GM21423 (cell line): Measurements from ENCODE around the gene ACTL9.
"Not testable (repeated sequence)": the region's sequence is repeated elsewhere in the genome, so short reads cannot be mapped to it uniquely, and the experiment has no call there.

Experiments used
- ATAC-seq: cut with Tn5 transposase; IDR thresholded peaks from one replicate; pipeline ENCODE4 v1.9.1; 2021; ENCODE audit warnings: mild to moderate bottlenecking, moderate library complexity; ENCODE audit not compliant: unreplicated experiment

Gene ACTL9, protein sequence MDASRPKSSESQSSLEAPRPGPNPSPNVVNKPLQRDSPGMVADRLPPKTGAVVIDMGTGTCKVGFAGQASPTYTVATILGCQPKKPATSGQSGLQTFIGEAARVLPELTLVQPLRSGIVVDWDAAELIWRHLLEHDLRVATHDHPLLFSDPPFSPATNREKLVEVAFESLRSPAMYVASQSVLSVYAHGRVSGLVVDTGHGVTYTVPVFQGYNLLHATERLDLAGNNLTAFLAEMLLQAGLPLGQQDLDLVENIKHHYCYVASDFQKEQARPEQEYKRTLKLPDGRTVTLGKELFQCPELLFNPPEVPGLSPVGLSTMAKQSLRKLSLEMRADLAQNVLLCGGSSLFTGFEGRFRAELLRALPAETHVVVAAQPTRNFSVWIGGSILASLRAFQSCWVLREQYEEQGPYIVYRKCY

DNA sequence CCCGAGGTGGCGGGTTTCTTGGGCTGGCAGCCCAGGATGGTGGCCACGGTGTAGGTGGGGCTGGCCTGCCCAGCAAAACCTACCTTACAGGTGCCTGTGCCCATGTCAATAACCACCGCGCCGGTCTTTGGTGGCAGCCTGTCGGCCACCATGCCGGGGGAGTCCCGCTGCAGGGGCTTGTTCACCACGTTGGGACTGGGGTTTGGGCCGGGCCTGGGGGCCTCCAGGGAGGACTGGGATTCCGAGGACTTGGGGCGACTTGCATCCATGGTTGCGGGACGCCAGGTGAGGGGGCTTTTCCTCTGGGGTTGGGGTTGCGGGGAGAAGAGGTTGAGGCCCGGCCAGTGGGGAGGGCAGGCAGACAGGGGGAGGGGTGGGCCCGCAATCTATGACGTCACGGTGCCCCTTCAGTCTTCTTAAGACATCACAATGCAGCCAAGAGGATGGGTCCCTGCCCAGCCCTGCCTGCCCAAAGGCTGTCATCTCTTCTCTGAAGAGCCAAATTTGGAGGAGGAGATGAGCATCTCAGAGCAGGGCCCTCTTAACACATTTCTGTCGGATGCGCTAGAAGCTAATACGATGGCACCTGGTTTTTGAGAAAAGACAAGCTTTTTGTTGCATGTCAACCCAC is at the start of gene ACTL9:
TSS of gene ACTL9 (minus strand) at position 363 of the 631 bp plus-strand sequence. CDS start at position 269, 94 bp downstream.
- ATAC-seq, result no peak

DNA sequence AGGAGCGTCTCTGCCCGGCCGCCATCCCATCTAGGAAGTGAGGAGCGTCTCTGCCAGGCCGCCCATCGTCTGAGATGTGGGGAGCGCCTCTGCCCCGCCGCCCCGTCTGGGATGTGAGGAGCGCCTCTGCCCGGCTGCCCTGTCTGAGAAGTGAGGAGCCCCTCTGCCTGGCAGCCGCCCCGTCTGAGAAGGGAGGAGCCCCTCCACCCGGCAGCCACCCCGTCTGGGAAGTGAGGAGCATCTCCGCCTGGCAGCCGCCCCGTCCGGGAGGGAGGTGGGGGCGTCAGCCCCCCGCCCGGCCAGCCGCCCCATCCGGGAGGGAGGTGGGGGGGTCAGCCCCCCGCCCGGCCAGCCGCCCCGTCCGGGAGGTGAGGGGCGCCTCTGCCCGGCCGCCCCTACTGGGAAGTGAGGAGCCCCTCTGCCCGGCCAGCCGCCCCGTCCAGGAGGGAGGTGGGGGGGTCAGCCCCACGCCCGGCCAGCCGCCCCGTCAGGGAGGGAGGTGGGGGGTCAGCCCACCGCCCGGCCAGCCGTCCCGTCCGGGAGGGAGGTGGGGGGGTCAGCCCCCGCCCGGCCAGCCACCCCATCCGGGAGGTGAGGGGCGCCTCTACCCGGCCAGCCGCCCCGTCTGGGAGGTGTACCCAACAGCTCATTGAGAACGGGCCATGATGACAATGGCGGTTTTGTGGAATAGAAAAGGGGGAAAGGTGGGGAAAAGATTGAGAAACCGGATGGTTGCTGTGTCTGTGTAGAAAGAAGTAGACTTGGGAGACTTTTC is 40.9 kb upstream of the ACTL9 start:
- not testable (repeated sequence) for ATAC-seq

DNA sequence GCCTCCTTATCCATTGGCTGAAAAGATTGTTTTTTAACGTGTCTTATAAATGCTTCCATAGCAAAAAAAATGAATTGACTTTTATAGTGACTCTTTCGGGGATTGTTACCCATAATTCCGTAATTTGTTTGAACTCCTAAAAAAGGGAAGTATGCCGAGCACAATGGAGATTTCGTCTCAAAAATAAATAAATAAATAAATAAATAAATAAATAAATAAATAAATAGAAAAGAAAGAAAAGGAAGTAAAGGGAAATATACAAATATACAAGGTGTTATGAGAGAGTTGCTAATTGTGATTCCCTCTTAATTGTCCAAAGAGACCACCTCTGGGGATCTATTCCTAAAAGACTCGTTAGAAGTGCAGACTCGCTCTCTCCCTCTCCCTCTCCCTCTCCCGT is 39.8 kb upstream of the ACTL9 start:
- no peak for ATAC-seq

DNA sequence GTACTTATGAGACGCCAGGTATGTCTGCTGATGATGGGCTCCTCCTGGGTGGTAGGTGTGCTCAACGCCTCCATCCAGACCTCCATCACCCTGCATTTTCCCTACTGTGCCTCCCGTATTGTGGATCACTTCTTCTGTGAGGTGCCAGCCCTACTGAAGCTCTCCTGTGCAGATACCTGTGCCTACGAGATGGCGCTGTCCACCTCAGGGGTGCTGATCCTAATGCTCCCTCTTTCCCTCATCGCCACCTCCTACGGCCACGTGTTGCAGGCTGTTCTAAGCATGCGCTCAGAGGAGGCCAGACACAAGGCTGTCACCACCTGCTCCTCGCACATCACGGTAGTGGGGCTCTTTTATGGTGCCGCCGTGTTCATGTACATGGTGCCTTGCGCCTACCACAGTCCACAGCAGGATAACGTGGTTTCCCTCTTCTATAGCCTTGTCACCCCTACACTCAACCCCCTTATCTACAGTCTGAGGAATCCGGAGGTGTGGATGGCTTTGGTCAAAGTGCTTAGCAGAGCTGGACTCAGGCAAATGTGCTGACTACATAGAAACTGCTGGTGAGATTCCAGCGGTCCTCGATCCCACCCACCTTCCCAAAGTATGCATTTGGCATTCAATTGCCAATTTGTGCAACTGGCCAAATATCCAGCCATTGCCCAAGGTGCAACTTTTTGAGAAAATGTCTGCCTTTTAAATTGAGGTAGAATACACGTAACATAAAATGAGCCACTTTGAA is 33.0 kb upstream of the ACTL9 start:
- ATAC-seq, result no peak

DNA sequence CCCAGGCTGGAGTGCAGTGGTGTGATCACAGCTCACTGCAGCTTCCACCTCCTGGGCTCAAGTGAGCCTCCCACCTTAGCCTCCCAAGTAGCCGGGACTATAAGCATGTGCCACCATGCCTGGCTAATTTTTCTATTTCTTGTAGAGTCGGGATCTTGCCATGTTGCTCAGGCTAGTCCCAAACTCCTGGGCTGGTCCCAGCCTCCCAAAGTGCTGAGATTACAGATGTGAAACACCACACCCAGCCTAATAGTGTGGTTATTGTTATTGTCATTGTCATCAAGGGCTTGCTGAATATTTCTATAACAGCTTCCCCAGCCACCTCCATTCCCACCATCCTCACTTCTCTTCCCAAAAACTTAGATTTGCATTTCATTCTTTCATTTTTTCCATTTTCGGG is 25.7 kb upstream of the ACTL9 start:
- ATAC-seq, result no peak

DNA sequence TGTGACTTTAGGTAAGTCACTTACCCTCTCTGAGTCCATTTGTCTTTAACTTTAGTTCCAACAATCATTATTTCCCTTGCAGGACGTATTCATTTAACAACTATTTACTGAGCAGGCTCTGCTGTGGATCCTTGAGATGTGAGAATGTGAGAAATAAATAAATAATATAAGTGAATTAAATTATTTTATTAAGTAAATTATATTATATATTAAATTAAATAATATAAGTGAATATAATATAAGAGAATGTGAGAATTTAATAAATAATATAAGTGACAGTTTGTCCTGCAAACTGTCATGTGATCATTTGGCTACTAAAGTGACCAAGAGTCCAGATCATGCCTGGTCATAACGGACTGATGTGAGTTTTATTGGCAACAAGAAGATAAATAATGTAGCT is 23.4 kb upstream of the ACTL9 start:
- ATAC-seq, result no peak

DNA sequence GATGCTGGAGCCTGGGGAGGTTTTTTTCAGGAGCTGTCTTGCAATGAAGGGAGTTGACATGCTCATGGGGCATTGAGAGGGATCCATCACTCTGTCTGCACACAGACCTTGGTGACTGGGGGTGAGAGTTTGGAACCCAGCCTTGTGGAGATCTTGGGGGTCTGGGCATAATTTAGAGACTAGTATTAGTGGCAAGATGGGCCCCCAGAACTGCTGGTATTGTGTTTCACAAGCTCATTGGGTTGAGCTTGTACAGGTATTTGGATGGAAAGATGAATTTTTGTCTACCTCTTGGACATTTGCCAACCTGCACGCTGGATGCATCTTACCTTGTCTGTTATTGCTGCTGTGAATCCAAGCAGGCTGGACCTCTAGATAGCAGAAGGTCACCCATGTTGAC is 22.7 kb upstream of the ACTL9 start, which contains the start of gene OR2Z1:
TSS of gene OR2Z1 (plus strand) at position 301 of the 400 bp plus-strand sequence. CDS start 9,395 bp downstream, outside the sequence.
- ATAC-seq, result no peak

DNA sequence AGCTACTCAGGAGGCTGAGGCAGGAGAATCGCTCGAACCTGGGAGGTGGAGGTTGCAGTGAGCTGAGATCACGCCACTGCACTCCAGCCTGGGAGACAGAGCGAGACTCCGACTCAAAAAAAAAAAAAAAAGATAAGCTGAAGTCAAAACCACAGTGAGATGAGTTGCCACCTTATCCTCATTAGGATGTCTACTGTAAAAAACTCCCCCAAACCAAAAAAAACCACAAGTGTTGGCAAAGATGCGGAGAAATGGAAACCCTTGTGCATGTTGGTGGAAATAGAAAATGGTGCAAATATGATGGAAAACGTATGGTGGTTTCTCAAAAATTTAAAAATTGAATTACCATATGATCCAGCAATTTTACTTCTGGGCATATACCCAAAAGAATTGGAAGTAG is 11.7 kb upstream of the ACTL9 start:
- not testable (repeated sequence) for ATAC-seq

DNA sequence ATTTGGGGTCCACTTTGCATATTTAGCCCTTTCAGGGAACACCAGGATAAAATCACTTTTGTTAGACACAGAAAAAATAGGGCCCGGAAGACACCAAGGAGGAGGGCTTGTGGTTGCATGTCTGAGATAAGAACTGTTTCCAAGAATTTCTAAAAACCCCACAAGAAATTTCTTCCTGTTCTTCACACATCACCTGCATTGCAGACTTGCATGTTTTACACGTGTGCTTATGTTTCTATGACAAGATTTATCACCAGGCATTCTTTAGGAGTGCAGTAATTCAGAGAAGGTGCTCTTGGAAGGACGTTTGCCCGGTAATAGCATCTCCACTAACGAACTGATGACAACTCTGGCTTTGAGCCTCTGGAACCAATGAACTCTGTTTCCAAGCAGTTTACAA is 7.1 kb upstream of the ACTL9 start:
- no peak for ATAC-seq

DNA sequence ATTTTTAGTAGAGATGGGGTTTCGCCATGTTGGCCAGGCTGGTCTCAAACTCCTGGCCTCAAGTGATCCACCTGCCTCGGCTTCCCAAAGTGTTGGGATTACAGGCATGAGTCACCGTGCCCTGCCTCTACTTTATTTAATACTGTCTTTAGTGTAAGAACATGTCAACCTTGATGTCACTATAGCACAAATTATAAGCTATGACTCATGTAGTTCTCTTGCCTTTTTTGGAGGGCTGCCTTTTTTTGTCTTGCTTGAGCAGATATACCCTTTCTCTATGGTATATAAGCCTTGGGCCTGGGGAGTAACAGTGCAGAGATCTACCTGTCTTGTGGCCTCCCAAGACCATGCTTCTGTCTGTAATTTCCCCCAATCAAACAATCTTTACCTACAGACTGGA is 6.7 kb upstream of the ACTL9 start:
- not testable (repeated sequence) for ATAC-seq

DNA sequence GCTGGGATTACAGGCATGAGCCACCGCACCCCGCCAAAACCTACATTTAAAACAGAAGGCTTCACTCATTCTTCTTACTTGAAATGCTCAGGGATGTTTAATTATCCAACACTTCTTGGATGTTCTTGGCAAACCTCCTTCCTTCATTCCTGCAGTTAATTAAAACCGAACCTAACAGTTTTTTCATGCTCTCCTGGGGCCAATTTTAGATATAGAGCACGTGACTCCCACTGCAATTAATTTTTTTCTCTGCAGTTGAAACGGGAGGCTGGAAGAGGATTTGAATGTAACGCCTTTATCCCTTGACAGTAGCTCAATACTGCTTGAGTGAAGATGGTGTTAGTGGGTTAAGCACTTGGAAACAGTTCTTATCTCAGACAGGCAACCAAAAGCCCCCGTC is 4.6 kb upstream of the ACTL9 start:
- ATAC-seq, result no peak

DNA sequence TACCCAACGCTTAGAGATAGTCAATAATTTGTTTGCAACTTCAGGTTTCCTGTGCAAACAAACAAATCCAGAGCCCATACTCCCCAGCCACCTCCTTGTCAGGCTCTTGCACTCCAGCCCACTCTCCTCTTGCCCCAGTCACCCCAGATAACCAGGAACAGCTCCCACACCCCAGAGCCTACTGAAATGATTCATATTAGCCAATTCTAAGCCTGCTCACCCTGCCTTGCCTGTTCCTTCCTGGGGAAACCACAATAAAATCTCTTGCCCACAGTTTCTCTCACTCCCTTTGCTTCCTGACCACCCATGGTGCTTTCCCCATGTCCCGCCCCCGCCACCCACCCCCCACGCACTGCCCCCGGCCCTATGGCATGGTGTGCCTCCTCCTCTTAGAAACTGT is 3.8 kb upstream of the ACTL9 start:
- ATAC-seq, result no peak

DNA sequence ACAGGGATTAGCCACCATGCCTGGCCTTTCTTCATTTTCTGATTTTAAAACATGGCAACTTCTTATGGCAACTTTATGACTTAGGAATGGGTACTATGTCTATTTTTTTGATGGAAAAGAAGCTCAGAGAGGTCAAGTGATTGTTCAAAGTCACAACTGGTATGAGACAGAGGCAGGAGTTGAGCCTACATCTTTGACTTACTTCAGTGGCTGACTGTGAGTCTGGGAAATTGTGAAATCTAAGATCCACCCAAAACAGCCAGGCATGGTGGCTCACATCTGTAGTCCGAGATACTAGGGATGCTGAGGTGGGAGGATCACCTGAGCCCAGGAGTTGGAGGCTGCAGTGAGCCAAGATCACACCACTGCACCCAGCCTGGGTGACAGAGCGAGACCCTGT is 2.4 kb upstream of the ACTL9 start:
- no peak for ATAC-seq

DNA sequence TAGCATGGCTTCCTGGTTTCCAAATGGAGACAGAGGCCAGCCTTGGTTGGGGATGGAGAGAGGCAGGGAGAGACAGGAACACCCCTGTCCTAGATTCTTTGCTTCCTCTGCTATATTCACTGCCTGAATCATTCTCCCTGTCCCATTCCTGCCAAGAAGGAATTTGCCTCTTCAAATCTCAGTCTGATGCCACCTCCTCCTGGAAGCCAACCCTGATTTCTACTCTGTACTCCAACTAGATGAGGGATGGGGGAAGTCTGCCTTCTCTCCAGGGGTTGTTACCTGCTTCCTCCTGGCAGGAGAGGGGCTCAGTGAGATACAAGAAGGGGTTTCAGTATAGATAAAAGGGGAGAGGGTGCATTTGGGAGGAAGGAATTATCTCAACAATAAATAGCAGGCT is 1.3 kb upstream of the ACTL9 start:
- no peak for ATAC-seq

DNA sequence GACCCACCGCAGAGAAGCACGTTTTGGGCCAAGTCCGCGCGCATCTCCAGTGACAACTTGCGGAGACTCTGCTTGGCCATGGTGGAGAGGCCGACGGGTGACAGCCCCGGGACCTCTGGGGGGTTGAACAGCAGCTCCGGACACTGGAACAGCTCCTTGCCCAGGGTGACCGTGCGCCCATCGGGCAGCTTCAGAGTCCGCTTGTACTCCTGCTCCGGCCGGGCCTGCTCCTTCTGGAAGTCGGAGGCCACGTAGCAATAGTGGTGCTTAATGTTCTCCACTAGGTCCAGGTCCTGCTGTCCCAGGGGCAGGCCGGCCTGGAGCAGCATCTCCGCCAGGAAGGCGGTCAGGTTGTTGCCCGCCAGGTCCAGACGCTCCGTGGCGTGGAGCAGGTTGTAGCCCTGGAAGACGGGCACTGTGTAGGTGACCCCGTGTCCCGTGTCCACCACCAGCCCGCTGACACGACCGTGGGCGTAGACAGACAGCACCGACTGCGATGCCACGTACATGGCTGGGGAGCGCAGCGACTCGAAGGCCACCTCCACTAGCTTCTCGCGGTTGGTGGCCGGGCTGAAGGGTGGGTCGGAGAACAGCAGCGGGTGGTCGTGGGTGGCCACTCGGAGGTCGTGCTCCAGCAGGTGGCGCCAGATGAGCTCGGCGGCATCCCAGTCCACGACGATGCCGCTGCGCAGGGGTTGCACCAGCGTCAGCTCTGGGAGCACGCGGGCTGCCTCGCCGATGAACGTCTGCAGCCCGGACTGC is 743 bp downstream of the ACTL9 start:
- ATAC-seq, result no peak

DNA sequence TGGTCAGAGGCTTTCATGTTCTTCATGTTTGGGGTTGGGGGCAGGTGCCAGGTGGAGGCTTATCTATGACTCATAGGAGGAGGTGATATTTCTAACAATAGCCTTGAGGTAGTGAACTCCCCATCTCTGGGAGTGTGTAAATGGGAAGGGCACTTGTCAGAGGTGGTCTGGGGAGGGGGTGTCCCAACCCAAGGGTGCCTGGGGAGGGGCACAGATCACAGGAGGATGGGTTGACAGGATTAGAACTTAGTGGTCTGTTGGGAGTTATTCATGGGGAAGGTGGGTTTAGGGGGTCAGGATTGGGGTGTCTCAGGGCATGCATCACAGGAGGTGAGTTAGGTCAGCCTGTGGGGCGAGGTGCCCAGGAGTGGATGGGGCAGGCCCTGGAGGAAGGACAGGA is 1.6 kb downstream of the ACTL9 start:
- ATAC-seq, result no peak

DNA sequence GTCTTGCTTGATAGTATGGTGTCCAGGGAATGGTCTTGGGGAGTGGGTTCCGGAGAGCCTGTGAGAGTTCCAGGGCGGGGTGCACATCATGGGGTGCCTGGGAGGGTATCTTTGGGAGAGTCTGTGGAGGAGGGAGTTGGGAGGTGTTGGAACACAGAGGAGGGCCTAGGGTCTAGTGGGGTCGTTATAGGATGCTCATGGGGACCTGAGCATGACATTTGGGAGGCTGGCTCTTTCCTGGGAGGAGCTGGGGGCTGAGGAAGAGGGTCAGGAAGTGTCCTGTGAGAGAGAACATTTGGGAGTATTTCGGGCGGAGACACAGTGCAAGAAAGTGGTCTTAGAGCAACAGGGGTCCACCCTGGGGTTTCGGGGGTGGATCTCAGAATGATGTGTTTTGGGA is 2.7 kb downstream of the ACTL9 start:
- no peak for ATAC-seq

DNA sequence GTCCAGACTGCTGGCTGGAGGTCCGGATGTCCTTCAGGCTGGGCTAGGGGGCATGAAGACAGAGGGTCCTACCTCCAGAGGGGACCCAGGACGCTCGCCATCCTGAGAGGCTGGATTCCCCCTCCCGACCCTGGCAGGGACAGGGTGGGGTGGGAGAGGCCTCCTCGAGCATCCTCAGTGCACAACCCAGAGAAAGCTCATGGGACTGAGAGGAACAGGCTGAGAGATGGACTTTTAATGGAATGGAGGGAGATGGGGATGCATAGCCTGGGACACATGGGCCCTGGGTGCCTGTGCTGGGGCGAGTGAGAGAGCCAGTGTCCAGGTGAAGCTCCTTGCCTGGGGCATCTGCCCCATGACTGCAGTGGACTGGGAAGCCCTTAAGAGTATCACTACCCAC is 3.1 kb downstream of the ACTL9 start:
- ATAC-seq, result no peak

DNA sequence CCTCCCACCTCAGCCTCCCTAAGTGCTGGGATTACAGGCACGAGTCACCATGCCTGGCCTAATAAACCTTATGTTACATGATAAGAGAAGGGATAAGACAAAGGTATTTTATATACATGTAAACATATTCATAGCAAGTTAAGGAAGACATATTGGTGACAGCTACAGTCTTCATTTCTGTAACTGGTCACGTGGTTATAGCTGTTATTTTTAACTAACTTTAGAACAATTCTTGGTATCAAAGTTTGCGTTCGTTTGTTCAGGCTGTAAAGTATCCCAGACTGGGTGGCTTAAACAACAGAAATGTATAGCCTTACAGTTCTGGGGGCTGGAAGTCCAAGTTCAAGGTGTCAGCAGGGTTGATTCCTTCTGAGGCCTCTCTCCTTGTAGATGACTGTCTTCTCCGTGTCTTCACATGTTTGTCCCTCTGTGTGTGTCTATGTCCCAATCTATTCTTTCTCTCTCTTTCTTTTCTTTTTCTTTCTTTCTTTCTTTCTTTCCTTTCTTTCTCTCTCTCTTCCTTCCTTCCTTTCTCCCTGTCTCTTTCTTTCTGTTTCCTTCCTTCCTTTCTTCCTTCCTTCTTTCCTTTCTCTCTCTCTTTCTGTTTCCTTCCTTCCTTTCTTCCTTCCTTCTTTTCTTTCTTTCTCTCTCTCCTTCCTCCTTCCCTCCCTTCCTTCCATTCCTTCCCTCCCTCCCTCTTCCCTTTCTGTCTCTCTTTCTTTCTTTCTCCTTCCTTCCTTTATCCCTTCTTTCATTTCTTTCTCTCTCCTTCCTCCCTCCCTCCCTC is 7.6 kb downstream of the ACTL9 start:
- no peak for ATAC-seq
